ENCODE measurements around the gene GNAZ.

The GNAZ gene

GRCh38 chr22:23117891-23118646 is 47.8 kb downstream of the GNAZ start:
- Histone ChIP-seq H3K9ac (ENCODE audit: insufficient read length) (no peak overlapping the region), H3K27ac (no peak overlapping the region), H3K9me3 (ENCODE audit: low read depth, low read length) (no peaks in the 10 kb centered on the region), H3K4me3 (no peak overlapping the region), H3K36me3 (ENCODE audit: insufficient read depth, low read length) (no peaks in the 10 kb centered on the region)
- no peak for TF ChIP-seq POLR2AphosphoS5 (IDR thresholded peaks at IDR 0.05; ENCODE audit: borderline replicate concordance, low read depth, low read length)
- TF ChIP-seq EZH2 (IDR thresholded peaks at IDR 0.05) = no peak
- no peak for TF ChIP-seq FOXP2 (optimal IDR thresholded peaks at IDR 0.05; ENCODE audit: control extremely low read depth, extremely low read length, insufficient read depth)
- DNase-seq (ENCODE audit: low read depth, low spot score) = no peak

DNA sequence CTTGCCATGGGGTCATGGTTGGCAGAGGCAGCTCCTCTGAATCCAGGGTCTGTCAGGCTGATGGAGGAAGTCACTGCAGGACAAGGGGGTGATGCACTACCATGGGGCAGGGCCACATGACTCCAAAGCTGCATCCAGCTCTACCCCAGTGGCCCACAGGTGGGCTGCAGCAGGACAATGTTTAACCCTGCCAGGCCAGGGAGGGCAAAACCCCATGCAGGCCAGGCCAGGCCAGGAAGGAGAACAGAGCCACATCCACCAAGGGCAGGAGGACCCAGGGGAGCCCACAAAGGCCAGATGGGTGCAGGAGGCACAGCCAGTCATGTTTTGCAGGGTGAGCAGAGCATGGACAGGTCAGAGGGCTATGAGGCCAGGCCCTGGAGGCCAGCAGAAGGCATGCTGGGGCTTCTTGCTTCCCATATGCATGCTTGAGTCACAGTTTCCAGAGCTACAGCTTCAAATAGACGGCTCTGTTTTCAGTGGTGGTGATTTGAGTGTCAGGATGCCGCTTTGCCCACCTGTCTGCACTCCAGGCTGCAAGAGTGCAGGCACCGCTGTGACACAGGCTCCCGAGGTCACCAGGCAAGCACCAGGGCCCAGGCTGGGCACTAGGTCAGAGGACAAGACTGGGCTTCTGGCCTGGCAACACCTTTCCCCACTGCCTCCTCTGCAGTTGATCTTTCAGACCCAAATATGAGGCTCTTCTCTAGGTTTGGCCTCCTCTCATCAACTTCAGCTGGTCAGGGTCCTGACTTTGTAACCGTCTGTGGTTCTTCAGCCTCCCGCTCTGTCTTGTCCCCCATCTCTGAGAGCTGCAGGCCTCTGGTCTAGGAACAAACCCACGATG is 48.6 kb downstream of the GNAZ start:
- Histone ChIP-seq H3K27ac (no peak overlapping the region), H3K9ac (ENCODE audit: insufficient read length) (no peak overlapping the region)

DNA sequence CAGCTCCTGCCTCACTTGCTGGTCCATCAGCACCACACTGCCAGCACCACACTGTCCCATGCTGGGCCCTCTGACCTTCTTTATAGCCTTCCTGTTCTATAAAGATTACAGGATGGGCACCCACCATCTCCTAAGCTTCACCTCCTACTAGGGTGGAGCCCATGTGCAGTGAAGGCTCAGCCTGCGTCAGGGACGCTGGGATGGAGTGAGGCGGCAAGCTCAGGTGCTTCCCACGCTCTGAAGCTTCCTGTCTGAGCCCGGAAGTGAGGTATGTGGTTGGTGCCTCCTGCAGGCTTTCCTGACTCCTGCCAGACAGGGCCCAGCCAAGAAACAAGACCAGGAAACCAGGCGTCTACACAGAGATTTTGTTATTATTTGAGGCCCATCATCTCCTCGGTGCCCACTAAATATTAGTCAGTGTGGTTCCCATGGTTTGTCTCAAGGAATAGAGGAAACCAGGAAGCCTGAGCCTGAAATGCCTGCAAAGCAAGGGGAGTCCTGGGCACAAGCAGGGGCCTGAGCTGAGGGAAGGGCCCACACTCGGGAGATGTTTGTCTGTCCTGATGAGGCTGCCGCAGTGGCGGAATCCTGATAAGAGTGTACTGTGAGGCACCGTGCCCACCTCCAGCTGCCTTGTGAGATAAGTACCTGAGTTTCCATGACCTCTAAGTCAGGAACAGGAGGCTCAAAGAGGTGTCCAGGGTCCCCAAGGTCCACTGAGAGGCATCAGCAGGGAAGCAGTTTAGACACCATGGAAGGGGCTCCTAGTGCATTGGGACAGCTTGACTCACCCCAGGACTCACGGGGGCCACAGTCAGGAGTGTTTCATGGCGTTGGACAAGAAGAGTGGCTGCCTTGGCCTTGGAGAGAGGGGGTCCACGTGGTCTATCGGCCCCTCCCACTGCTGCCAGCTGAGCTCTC is 49.4 kb downstream of the GNAZ start:
- Histone ChIP-seq H3K36me3 (ENCODE audit: insufficient read depth, low read length) (no peaks in the 10 kb centered on the region), H3K27ac (no peak overlapping the region), H3K4me3 (no peak overlapping the region), H3K9me3 (ENCODE audit: low read depth, low read length) (no peaks in the 10 kb centered on the region), H3K9ac (ENCODE audit: insufficient read length) (no peak overlapping the region)
- no peak for TF ChIP-seq FOXP2 (optimal IDR thresholded peaks at IDR 0.05; ENCODE audit: control extremely low read depth, extremely low read length, insufficient read depth)
- TF ChIP-seq POLR2AphosphoS5 (IDR thresholded peaks at IDR 0.05; ENCODE audit: borderline replicate concordance, low read depth, low read length) = no peak
- no peak for TF ChIP-seq EZH2 (IDR thresholded peaks at IDR 0.05)
- no peak for DNase-seq (ENCODE audit: low read depth, low spot score)

More for the DNA sequence above, 48.6 kb downstream of the GNAZ start:
- H3K9me3 ChIP-seq (ENCODE audit: low read depth, low read length) = no peaks in the 10 kb centered on the region
- no peak for DNase-seq (ENCODE audit: low read depth, low spot score)
- no peak for TF ChIP-seq FOXP2 (optimal IDR thresholded peaks at IDR 0.05; ENCODE audit: control extremely low read depth, extremely low read length, insufficient read depth)
- H3K4me3 ChIP-seq = no peak overlapping the region
- no peaks in the 10 kb centered on the region for H3K36me3 ChIP-seq (ENCODE audit: insufficient read depth, low read length)

GRCh38 chr22:23120415-23120899 is 50.1 kb downstream of the GNAZ start:
- H3K9ac ChIP-seq (ENCODE audit: insufficient read length) = no peak overlapping the region
- H3K9me3 ChIP-seq (ENCODE audit: low read depth, low read length) = no peaks in the 10 kb centered on the region
- no peak overlapping the region for H3K4me3 ChIP-seq
- no peak for DNase-seq (ENCODE audit: low read depth, low spot score)
- H3K36me3 ChIP-seq (ENCODE audit: insufficient read depth, low read length) = no peaks in the 10 kb centered on the region
- TF ChIP-seq FOXP2 (optimal IDR thresholded peaks at IDR 0.05; ENCODE audit: control extremely low read depth, extremely low read length, insufficient read depth) (no peak), EZH2 (IDR thresholded peaks at IDR 0.05) (no peak), POLR2AphosphoS5 (IDR thresholded peaks at IDR 0.05; ENCODE audit: borderline replicate concordance, low read depth, low read length) (no peak)
- H3K27ac ChIP-seq = no peak overlapping the region

GRCh38 chr22:23121000-23121421 is 50.7 kb downstream of the GNAZ start:
- Histone ChIP-seq H3K4me3 (no peak overlapping the region), H3K9me3 (ENCODE audit: low read depth, low read length) (no peaks in the 10 kb centered on the region), H3K27ac (no peak overlapping the region), H3K9ac (ENCODE audit: insufficient read length) (no peak overlapping the region), H3K36me3 (ENCODE audit: insufficient read depth, low read length) (no peaks in the 10 kb centered on the region)
- DNase-seq (ENCODE audit: low read depth, low spot score) = no peak
- TF ChIP-seq POLR2AphosphoS5 (IDR thresholded peaks at IDR 0.05; ENCODE audit: borderline replicate concordance, low read depth, low read length) = no peak
- TF ChIP-seq EZH2 (IDR thresholded peaks at IDR 0.05) = no peak
- no peak for TF ChIP-seq FOXP2 (optimal IDR thresholded peaks at IDR 0.05; ENCODE audit: control extremely low read depth, extremely low read length, insufficient read depth)

DNA sequence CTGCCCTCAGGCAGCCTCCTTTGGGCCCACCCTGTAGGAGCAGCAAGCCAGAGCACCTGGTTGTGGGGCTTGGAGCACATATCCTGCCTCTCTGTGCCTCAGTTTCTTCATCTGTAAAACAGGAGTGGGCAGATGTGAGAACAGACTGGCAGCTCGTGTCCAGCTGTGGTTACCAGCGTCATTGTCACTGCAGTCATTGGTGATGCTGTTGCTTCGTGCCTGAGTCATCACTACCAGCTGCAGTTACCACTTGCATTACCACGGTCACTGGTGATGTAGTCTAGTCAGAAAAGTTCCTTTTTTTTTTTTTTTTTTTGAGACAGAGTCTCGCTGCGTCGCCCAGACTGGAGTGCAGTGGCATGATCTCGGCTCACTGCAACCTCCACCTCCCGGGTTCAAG is 51.1 kb downstream of the GNAZ start:
- TF ChIP-seq EZH2 (IDR thresholded peaks at IDR 0.05) (no peak), POLR2AphosphoS5 (IDR thresholded peaks at IDR 0.05; ENCODE audit: borderline replicate concordance, low read depth, low read length) (no peak), FOXP2 (optimal IDR thresholded peaks at IDR 0.05; ENCODE audit: control extremely low read depth, extremely low read length, insufficient read depth) (no peak)
- no peak overlapping the region for H3K4me3 ChIP-seq
- H3K9me3 ChIP-seq (ENCODE audit: low read depth, low read length) = no peaks in the 10 kb centered on the region
- no peak overlapping the region for H3K27ac ChIP-seq
- H3K9ac ChIP-seq (ENCODE audit: insufficient read length) = no peak overlapping the region
- no peaks in the 10 kb centered on the region for H3K36me3 ChIP-seq (ENCODE audit: insufficient read depth, low read length)
- DNase-seq (ENCODE audit: low read depth, low spot score) = no peak

DNA sequence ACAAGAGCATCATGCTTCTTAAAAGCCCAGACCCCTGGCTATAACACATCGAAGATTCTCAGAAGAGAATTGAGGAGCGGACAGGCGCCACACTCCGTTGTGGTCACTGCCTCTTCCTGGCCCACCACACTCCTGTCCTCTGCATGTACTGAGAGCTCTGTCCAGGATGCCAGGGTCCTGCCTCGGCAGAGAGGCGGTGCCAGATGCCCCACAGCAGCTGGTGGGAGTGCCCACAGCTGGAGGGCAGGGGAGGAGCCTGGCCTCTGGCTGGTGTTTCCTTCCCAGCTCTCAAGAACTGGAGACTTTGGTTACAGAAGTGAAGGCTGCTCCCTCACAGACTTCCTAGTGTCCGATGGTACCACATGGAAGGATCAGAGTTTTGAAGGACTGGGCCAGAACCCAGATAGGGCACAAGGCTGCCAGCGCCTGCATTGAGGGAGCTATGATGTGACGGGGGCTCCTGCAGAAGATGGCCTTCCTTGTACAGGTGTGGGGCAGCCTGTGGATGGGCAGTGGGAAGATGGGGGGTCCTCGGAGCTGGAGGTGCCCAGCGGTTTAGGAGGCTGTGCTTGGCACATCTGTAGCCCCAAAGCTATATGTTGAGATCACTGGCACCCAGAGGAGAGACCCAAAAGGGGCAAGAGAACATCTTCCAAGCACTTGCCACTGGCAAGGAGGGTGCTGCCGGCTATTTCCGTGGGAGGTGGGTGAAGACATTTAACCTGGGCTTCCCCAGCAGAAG is 52.1 kb downstream of the GNAZ start:
- H3K4me3 ChIP-seq = no peak overlapping the region
- no peaks in the 10 kb centered on the region for H3K36me3 ChIP-seq (ENCODE audit: insufficient read depth, low read length)
- no peak overlapping the region for H3K9ac ChIP-seq (ENCODE audit: insufficient read length)
- H3K27ac ChIP-seq = no peak overlapping the region
- no peak for TF ChIP-seq EZH2 (IDR thresholded peaks at IDR 0.05)
- TF ChIP-seq FOXP2 (optimal IDR thresholded peaks at IDR 0.05; ENCODE audit: control extremely low read depth, extremely low read length, insufficient read depth) = no peak
- no peak for TF ChIP-seq POLR2AphosphoS5 (IDR thresholded peaks at IDR 0.05; ENCODE audit: borderline replicate concordance, low read depth, low read length)
- no peaks in the 10 kb centered on the region for H3K9me3 ChIP-seq (ENCODE audit: low read depth, low read length)
- DNase-seq (ENCODE audit: low read depth, low spot score) = no peak
